ENCODE results near the gene SNRK. TPM values are rescaled to one million over a fixed set of nuclear protein-coding genes. Genes with fewer than 3 reads are reported as not detected.

SNRK gene
- total RNA-seq, 1 experiment from 2014 or later = 12.7 TPM

DNA sequence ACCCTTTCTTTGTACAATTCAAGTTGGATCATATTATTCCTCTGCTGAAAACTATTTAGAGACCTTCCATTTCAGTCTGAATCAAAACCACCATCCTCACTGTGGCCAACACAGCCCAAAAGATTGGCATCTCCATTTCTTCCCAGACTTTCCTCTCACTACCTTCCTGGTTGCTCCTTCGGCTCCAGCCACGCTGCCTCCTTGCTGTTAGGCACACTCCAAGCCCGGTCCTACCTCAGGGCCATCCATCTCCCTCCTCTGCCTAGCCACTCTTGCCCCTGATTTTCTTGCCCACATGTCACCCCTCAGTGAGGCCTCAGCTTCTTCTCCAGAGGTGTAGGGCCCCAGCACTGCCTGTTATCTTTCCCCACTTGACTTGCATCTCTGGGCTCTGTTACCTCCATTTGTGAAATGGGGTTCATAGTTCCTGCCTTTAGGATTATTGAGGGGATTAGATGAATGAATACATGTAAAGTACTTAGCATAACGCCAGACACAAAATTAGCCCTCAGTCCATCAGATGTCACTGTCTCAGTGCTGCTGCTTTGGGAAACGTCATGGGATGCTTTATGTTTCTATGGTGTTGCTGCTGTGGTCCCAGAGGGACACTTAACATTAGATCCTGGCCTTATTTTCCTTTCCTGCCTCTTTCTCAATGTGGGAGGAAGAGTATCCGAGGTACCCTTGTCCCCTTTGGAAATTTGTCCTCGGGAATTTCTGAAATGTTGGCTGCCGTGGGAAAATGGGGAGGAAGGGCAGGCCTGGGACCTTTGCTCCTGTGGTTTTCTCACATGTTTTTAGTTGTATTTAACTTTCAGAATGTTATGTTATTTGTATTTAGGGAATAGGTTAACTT lies 31.3 kb downstream of the SNRK start:
- Histone ChIP-seq H3K4me1 (ENCODE audit: control insufficient read depth in 1 of 2, insufficient read depth in 2 of 2, low read length in 2 of 2) (no peaks in the 10 kb centered on the region), H3K4me2 (ENCODE audit: low read length) (no peak overlapping the region), H3K4me3 (replicated peaks in 1 of 2; ENCODE audit: low read depth in 1 of 2, low read length in 2 of 2) (no peak overlapping the region), H3K9ac (ENCODE audit: low read length) (no peak overlapping the region), H3K36me3 (ENCODE audit: control insufficient read depth in 1 of 2, insufficient read depth in 2 of 2, low read length in 2 of 2) (no peaks in the 10 kb centered on the region), H3K79me2 (ENCODE audit: insufficient read depth, low read length) (peaks cover 15% of the 10 kb centered on the region; the same call in 1 of the 2 replicates), H3K9me2 (ENCODE audit: insufficient read depth) (no peaks in the 10 kb centered on the region), H3K27ac (ENCODE audit: low read depth, low read length) (no peak overlapping the region), H4K20me1 (ENCODE audit: insufficient read depth) (no peaks in the 10 kb centered on the region; the same call in 1 of the 2 replicates), H2AFZ (ENCODE audit: low read depth, low read length, poor library complexity, severe bottlenecking) (no peak overlapping the region), H3K9me3 (ENCODE audit: control insufficient read depth in 1 of 2, insufficient read depth in 1 of 2, low read depth in 1 of 2, low read length in 2 of 2) (no peaks in the 10 kb centered on the region), H3K27me3 (ENCODE audit: insufficient read depth, low read length) (no peaks in the 10 kb centered on the region)
- no peak for ATAC-seq
- POLR2A ChIA-PET = no interaction called here
- CTCF ChIA-PET = no interaction called here
- no peak for TF ChIP-seq FOSL1 (IDR thresholded peaks at IDR 0.05; ENCODE audit: low read depth)
- no peak for TF ChIP-seq TCF7L2 (IDR thresholded peaks at IDR 0.05; ENCODE audit: borderline replicate concordance, extremely low read depth, insufficient read depth, insufficient read length)
- TF ChIP-seq EZH2 (IDR thresholded peaks at IDR 0.05) = no peak
- TF ChIP-seq, protein P1, sequence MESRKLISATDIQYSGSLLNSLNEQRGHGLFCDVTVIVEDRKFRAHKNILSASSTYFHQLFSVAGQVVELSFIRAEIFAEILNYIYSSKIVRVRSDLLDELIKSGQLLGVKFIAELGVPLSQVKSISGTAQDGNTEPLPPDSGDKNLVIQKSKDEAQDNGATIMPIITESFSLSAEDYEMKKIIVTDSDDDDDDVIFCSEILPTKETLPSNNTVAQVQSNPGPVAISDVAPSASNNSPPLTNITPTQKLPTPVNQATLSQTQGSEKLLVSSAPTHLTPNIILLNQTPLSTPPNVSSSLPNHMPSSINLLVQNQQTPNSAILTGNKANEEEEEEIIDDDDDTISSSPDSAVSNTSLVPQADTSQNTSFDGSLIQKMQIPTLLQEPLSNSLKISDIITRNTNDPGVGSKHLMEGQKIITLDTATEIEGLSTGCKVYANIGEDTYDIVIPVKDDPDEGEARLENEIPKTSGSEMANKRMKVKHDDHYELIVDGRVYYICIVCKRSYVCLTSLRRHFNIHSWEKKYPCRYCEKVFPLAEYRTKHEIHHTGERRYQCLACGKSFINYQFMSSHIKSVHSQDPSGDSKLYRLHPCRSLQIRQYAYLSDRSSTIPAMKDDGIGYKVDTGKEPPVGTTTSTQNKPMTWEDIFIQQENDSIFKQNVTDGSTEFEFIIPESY (IDR thresholded peaks at IDR 0.05; ENCODE audit: extremely low read depth, insufficient replicate concordance, low read length) = no peak
- TF ChIP-seq SIN3A (IDR thresholded peaks at IDR 0.05; ENCODE audit: low read depth) = no peak
- no peak for TF ChIP-seq EZH2phosphoT487 (IDR thresholded peaks at IDR 0.05; ENCODE audit: borderline replicate concordance)
- no peak for TF ChIP-seq SP1 (IDR thresholded peaks at IDR 0.05; ENCODE audit: low read depth)
- TF ChIP-seq, protein P2, sequence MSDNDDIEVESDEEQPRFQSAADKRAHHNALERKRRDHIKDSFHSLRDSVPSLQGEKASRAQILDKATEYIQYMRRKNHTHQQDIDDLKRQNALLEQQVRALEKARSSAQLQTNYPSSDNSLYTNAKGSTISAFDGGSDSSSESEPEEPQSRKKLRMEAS (IDR thresholded peaks at IDR 0.05) = no peak
- TF ChIP-seq YY1 (IDR thresholded peaks at IDR 0.05; ENCODE audit: extremely low read depth, insufficient replicate concordance, low read depth, low read length) = no peak
- TF ChIP-seq, protein P3, sequence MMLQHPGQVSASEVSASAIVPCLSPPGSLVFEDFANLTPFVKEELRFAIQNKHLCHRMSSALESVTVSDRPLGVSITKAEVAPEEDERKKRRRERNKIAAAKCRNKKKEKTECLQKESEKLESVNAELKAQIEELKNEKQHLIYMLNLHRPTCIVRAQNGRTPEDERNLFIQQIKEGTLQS (IDR thresholded peaks at IDR 0.05) = no peak
- TF ChIP-seq RAD21 (IDR thresholded peaks at IDR 0.05; ENCODE audit: low read depth) = no peak
- no peak for TF ChIP-seq ZNF274 (IDR thresholded peaks at IDR 0.05; ENCODE audit: low read depth, low read length)
- TF ChIP-seq EGR1 (IDR thresholded peaks at IDR 0.05; ENCODE audit: low read depth) = no peak
- RAD21 ChIA-PET (ENCODE audit: low non-redundant PET in 1 of 2, low total read pairs in 2 of 2, uncharacterized antibody in 2 of 2, unreplicated experiment in 2 of 2) = no interaction called here
- no TSS peak for BruUV-seq (replicated peaks)
- intact Hi-C loops (cut with micrococcal nuclease) = no loop called here
- no peak for DNase-seq (ENCODE audit: low read depth, low spot score)

Measured in HCT116 (cell line).